Stimulated activated naive B cell treated with anti-CD40 and anti-IgM and Interleukin-4, amounts not matched to agents 10 μg/mL and 1 μg/mL and 100 μg/mL, for 72 hours (primary cell): Measurements from ENCODE around the gene ATP6V1B1.

ENCODE experiments used
- ATAC-seq, 2 donors: fragments of 150-1000 bp; cut with Tn5 transposase; replicated peaks; 2 replicates each; pipeline ENCODE4 v1.10.0; 2021; ENCODE audit warnings: moderate library complexity in 1 of 2
- DNase-seq: peaks from one replicate; pipeline ENCODE4 v3.0.0; 2021
- H3K27ac Mint-ChIP-seq: one replicate; pipeline ENCODE4 v1.8.0; 2022; ENCODE audit warnings: mild to moderate bottlenecking, mixed read lengths
- H3K27me3 Mint-ChIP-seq, 2 donors: one replicate each; pipeline ENCODE4 v1.8.0; 2022; ENCODE audit warnings: mixed read lengths in 2 of 2
- H3K36me3 Mint-ChIP-seq, 2 donors: one replicate each; pipeline ENCODE4 v1.8.0; 2022; ENCODE audit warnings: mixed read lengths in 2 of 2, mild to moderate bottlenecking in 1 of 2
- H3K4me1 Mint-ChIP-seq, 2 donors: one replicate each; pipeline ENCODE4 v1.8.0; 2022; ENCODE audit warnings: mixed read lengths in 2 of 2, mild to moderate bottlenecking in 1 of 2
- H3K4me3 Mint-ChIP-seq, 2 donors: one replicate each; pipeline ENCODE4 v1.8.0; 2022; ENCODE audit warnings: mild to moderate bottlenecking in 2 of 2, mixed read lengths in 2 of 2, moderate library complexity in 1 of 2
- H3K9me3 Mint-ChIP-seq, 2 donors: one replicate each; pipeline ENCODE4 v1.8.0; 2022; ENCODE audit warnings: mixed read lengths in 2 of 2, mild to moderate bottlenecking in 1 of 2

ATP6V1B1 gene

GRCh38 chr2:70905443-70906421, 30.0 kb upstream of the ATP6V1B1 start:
- no peak for DNase-seq
- no peak overlapping the region for H3K4me3 Mint-ChIP-seq
- no peak overlapping the region for H3K27ac Mint-ChIP-seq
- peaks cover 71 to 75% of the 10 kb centered on the region in 2 donors for H3K27me3 Mint-ChIP-seq
- H3K9me3 Mint-ChIP-seq, result no peaks in the 10 kb centered on the region
- H3K36me3 Mint-ChIP-seq, result no peaks in the 10 kb centered on the region
- ATAC-seq, result no peak
- H3K4me1 Mint-ChIP-seq, result peaks cover 19 to 39% of the 10 kb centered on the region in 2 donors

- no peaks in the 10 kb centered on the region for H3K36me3 Mint-ChIP-seq
- peak overlapping the region; percentile 59 to 68 for H3K4me3 Mint-ChIP-seq
- peak overlapping the region; percentile 47 for H3K27ac Mint-ChIP-seq
- no peak for ATAC-seq
- DNase-seq, result no peak
- peaks cover 69 to 72% of the 10 kb centered on the region in 2 donors for H3K27me3 Mint-ChIP-seq
- peaks cover 13 to 32% of the 10 kb centered on the region in 2 donors for H3K4me1 Mint-ChIP-seq
- H3K9me3 Mint-ChIP-seq, result no peaks in the 10 kb centered on the region
Measured at GRCh38 chr2:70906439-70907005, 29.2 kb upstream of the ATP6V1B1 start.

- H3K9me3 Mint-ChIP-seq, result no peaks in the 10 kb centered on the region
- H3K27ac Mint-ChIP-seq, result peak overlapping the region; percentile 60
- H3K4me1 Mint-ChIP-seq, result peaks cover 12 to 26% of the 10 kb centered on the region in 2 donors
- ATAC-seq, result no peak
- DNase-seq, result no peak
- H3K4me3 Mint-ChIP-seq, result peak overlapping the region; percentile 59 to 68
- peaks cover 69 to 72% of the 10 kb centered on the region in 2 donors for H3K27me3 Mint-ChIP-seq
- H3K36me3 Mint-ChIP-seq, result no peaks in the 10 kb centered on the region
Measured at GRCh38 chr2:70907130-70908057, 28.3 kb upstream of the ATP6V1B1 start.

- H3K36me3 Mint-ChIP-seq, result no peaks in the 10 kb centered on the region
Measured at GRCh38 chr2:70916291-70916690, 19.4 kb upstream of the ATP6V1B1 start.

GRCh38 chr2:70918016-70918415, 17.7 kb upstream of the ATP6V1B1 start:
- no peak overlapping the region for H3K27ac Mint-ChIP-seq

More at GRCh38 chr2:70916291-70916690, 19.4 kb upstream of the ATP6V1B1 start:
- no peaks in the 10 kb centered on the region for H3K4me1 Mint-ChIP-seq
- H3K27me3 Mint-ChIP-seq, result peaks cover 43 to 55% of the 10 kb centered on the region in 2 donors
- H3K4me3 Mint-ChIP-seq, result no peak overlapping the region
- H3K9me3 Mint-ChIP-seq, result peaks cover 0 to 7% of the 10 kb centered on the region in 2 donors
- H3K27ac Mint-ChIP-seq, result no peak overlapping the region
- DNase-seq (no peak), ATAC-seq (no peak)

GRCh38 chr2:70919672-70920366, 15.9 kb upstream of the ATP6V1B1 start:
- ATAC-seq, result peak; percentile 64 to 68
- Mint-ChIP-seq H3K4me3 (no peak overlapping the region), H3K9me3 (peaks cover 0 to 7% of the 10 kb centered on the region in 2 donors), H3K27ac (no peak overlapping the region), H3K36me3 (no peaks in the 10 kb centered on the region), H3K27me3 (peaks cover 44 to 62% of the 10 kb centered on the region in 2 donors), H3K4me1 (no peaks in the 10 kb centered on the region)
- peak; percentile 44 for DNase-seq

More at GRCh38 chr2:70918016-70918415, 17.7 kb upstream of the ATP6V1B1 start:
- ATAC-seq (no peak), DNase-seq (no peak)
- no peak overlapping the region for H3K4me3 Mint-ChIP-seq
- peaks cover 0 to 7% of the 10 kb centered on the region in 2 donors for H3K9me3 Mint-ChIP-seq
- H3K27me3 Mint-ChIP-seq, result peaks cover 38 to 53% of the 10 kb centered on the region in 2 donors
- no peaks in the 10 kb centered on the region for H3K4me1 Mint-ChIP-seq
- no peaks in the 10 kb centered on the region for H3K36me3 Mint-ChIP-seq

- no peak for ATAC-seq
- no peak for DNase-seq
- H3K9me3 Mint-ChIP-seq, result peaks cover 0 to 7% of the 10 kb centered on the region in 2 donors
- H3K36me3 Mint-ChIP-seq, result no peaks in the 10 kb centered on the region
- H3K4me1 Mint-ChIP-seq, result no peaks in the 10 kb centered on the region
- no peak overlapping the region for H3K27ac Mint-ChIP-seq
- H3K27me3 Mint-ChIP-seq, result peaks cover 41 to 63% of the 10 kb centered on the region in 2 donors
- H3K4me3 Mint-ChIP-seq, result no peak overlapping the region
Measured at GRCh38 chr2:70920367-70920715, 15.4 kb upstream of the ATP6V1B1 start.

GRCh38 chr2:70921031-70921430, 14.7 kb upstream of the ATP6V1B1 start:
- peaks cover 38 to 59% of the 10 kb centered on the region in 2 donors for H3K27me3 Mint-ChIP-seq
- no peaks in the 10 kb centered on the region for H3K36me3 Mint-ChIP-seq
- H3K4me1 Mint-ChIP-seq, result no peaks in the 10 kb centered on the region
- DNase-seq (no peak), ATAC-seq (no peak)
- H3K27ac Mint-ChIP-seq, result no peak overlapping the region
- H3K9me3 Mint-ChIP-seq, result peaks cover 0 to 7% of the 10 kb centered on the region in 2 donors
- H3K4me3 Mint-ChIP-seq, result no peak overlapping the region

- Mint-ChIP-seq H3K9me3 (peaks cover 0 to 7% of the 10 kb centered on the region in 2 donors), H3K27ac (no peak overlapping the region), H3K4me1 (no peaks in the 10 kb centered on the region), H3K27me3 (peaks cover 32 to 59% of the 10 kb centered on the region in 2 donors), H3K36me3 (no peaks in the 10 kb centered on the region), H3K4me3 (no peak overlapping the region)
- ATAC-seq (no peak), DNase-seq (no peak)
Measured at GRCh38 chr2:70921839-70922234, 13.9 kb upstream of the ATP6V1B1 start.

- Mint-ChIP-seq H3K27ac (no peak overlapping the region), H3K9me3 (peaks cover 0 to 5% of the 10 kb centered on the region in 2 donors), H3K36me3 (no peaks in the 10 kb centered on the region), H3K4me1 (no peaks in the 10 kb centered on the region), H3K27me3 (peaks cover 28 to 61% of the 10 kb centered on the region in 2 donors), H3K4me3 (no peak overlapping the region)
- ATAC-seq (no peak), DNase-seq (no peak)
Measured at GRCh38 chr2:70922235-70923234, 13.2 kb upstream of the ATP6V1B1 start.

GRCh38 chr2:70923378-70924015, 12.2 kb upstream of the ATP6V1B1 start:
- no peaks in the 10 kb centered on the region for H3K4me1 Mint-ChIP-seq
- no peak for DNase-seq
- no peaks in the 10 kb centered on the region for H3K9me3 Mint-ChIP-seq
- H3K27me3 Mint-ChIP-seq, result peaks cover 24 to 58% of the 10 kb centered on the region in 2 donors
- no peak overlapping the region for H3K27ac Mint-ChIP-seq
- H3K36me3 Mint-ChIP-seq, result no peaks in the 10 kb centered on the region
- H3K4me3 Mint-ChIP-seq, result no peak overlapping the region
- ATAC-seq, result peak in 1 of 2 donors; percentile 27

- ATAC-seq, result no peak
- peaks cover 21 to 49% of the 10 kb centered on the region in 2 donors for H3K27me3 Mint-ChIP-seq
- H3K4me1 Mint-ChIP-seq, result peaks cover 4 to 5% of the 10 kb centered on the region in 2 donors
- H3K9me3 Mint-ChIP-seq, result no peaks in the 10 kb centered on the region
- H3K36me3 Mint-ChIP-seq, result no peaks in the 10 kb centered on the region
- H3K27ac Mint-ChIP-seq, result no peak overlapping the region
- no peak overlapping the region for H3K4me3 Mint-ChIP-seq
- no peak for DNase-seq
Measured at GRCh38 chr2:70926042-70926441, 9.7 kb upstream of the ATP6V1B1 start.
